Measurements from ENCODE around the gene BACH2. TPM values are rescaled to one million over a fixed set of nuclear protein-coding genes. Genes with fewer than 3 reads are reported as not detected.

Gene BACH2
- total and polyA plus RNA-seq, 2 of the 8 experiments (the other 6 are each of a cell fraction or from before 2014, with no cell fraction given): 1.9 to 5.9 TPM

- TF ChIP-seq SIN3A (conservative IDR thresholded peaks at IDR 0.05 in 1 of 2, IDR thresholded peaks at IDR 0.05 in 1 of 2; ENCODE audit: low read depth in 1 of 2, low read length in 2 of 2) (no peak), EZH2 (IDR thresholded peaks at IDR 0.05; ENCODE audit: low read depth, low read length, severe bottlenecking) (no peak), CHD1 (IDR thresholded peaks at IDR 0.05; ENCODE audit: low read depth, low read length) (no peak), KDM4A (IDR thresholded peaks at IDR 0.05; ENCODE audit: low read depth, low read length, severe bottlenecking) (no peak), CBX8 (IDR thresholded peaks at IDR 0.05; ENCODE audit: borderline replicate concordance, low read depth, low read length) (no peak), RNF2 (IDR thresholded peaks at IDR 0.05; ENCODE audit: borderline replicate concordance, low read depth, low read length, missing control alignments, poor library complexity, severe bottlenecking) (no peak)
Observed at GRCh38 chr6:90021711-90022110, 274.9 kb downstream of the BACH2 start (continued).
